Neutrophil (primary cell): ENCODE data around the gene ENTPD2.
"Not testable (repeated sequence)": the region's sequence is repeated elsewhere in the genome, so short reads cannot be mapped to it uniquely, and the experiment has no call there.

Source experiments
- H3K27ac ChIP-seq: fragments of 200-600 bp; sonication (generic); 2 replicates; pipeline ENCODE4 v1.5.1; 2016; ENCODE audit warnings: mild to moderate bottlenecking, moderate library complexity
- H3K27me3 ChIP-seq: fragments of 200-600 bp; sonication (generic); 2 replicates; pipeline ENCODE4 v1.6.0; 2016; ENCODE audit warnings: mild to moderate bottlenecking
- H3K36me3 ChIP-seq: fragments of 200-600 bp; sonication (generic); 2 replicates; pipeline ENCODE4 v1.5.1; 2017
- H3K4me1 ChIP-seq, 2 experiments: fragments of 200-600 bp in 1 of 2; sonication (generic) in 1 of 2; 1 replicate in 1 of 2; 2 replicates in 1 of 2; pipeline versions ENCODE4 v1.5.1 to v1.6.1; 2013 to 2016; ENCODE audit warnings: low read depth in 1 of 2, low read length in 1 of 2, mild to moderate bottlenecking in 1 of 2, moderate library complexity in 1 of 2; ENCODE audit not compliant: control insufficient read depth in 1 of 2, insufficient read depth in 1 of 2
- H3K4me3 ChIP-seq, 2 experiments: fragments of 200-600 bp in 1 of 2; sonication (generic) in 1 of 2; 1 replicate in 1 of 2; 2 replicates in 1 of 2; pipeline ENCODE4 v1.5.1; 2013 to 2016; ENCODE audit warnings: low read depth in 1 of 2, low read length in 1 of 2, mild to moderate bottlenecking in 1 of 2, moderate library complexity in 1 of 2
- H3K9me3 ChIP-seq: fragments of 200-600 bp; sonication (generic); 2 replicates; pipeline ENCODE4 v1.5.1; 2016
- TF ChIP-seq, protein P1 (sequence below): fragments of 200-600 bp; sonication (generic); IDR thresholded peaks from 2 replicates; pipeline ENCODE4 v1.5.1; 2016; ENCODE audit warnings: antibody characterized with exemption

Gene ENTPD2

DNA sequence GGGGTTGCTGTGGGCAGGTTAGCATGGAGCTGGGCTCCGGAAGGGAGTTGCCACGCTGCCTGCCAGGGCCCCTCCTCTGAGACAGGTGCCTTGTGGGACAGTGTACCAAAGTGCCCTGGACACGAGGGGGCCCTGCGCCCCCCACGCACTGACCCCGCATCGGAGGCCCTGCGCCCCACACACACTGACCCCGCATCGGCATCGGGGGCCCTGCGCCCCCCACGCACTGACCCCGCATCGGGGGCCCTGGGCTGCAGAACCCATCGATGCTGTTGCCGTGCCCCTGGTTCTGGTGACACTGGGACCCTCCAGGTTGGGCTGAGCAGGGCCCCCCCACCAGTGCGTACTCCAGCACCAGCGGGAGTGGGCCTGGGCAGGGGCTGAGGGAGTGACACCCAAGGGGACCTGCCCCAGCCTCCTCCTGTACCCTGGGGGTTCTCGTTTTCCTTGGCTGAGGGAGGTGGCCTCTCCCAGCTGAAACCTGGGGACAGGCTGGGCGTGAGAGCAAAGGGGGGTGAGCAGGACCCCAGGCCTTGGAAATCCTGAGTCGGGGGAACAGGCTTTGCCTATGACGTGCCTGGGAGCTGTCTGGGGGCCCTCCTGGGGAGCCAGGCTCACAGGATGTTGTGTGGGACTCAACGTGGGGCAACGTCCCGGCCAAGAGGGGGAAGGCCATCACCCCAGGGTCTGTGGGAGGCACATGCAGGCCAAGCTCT, 9.6 kb upstream of the ENTPD2 start:
- Histone ChIP-seq H3K4me1 (peaks cover 20 to 21% of the 10 kb centered on the region in 2 experiments), H3K9me3 (no peaks in the 10 kb centered on the region), H3K27me3 (peaks cover 14% of the 10 kb centered on the region), H3K27ac (no peak overlapping the region), H3K4me3 (no peak overlapping the region), H3K36me3 (no peaks in the 10 kb centered on the region)
- TF ChIP-seq, protein P1, sequence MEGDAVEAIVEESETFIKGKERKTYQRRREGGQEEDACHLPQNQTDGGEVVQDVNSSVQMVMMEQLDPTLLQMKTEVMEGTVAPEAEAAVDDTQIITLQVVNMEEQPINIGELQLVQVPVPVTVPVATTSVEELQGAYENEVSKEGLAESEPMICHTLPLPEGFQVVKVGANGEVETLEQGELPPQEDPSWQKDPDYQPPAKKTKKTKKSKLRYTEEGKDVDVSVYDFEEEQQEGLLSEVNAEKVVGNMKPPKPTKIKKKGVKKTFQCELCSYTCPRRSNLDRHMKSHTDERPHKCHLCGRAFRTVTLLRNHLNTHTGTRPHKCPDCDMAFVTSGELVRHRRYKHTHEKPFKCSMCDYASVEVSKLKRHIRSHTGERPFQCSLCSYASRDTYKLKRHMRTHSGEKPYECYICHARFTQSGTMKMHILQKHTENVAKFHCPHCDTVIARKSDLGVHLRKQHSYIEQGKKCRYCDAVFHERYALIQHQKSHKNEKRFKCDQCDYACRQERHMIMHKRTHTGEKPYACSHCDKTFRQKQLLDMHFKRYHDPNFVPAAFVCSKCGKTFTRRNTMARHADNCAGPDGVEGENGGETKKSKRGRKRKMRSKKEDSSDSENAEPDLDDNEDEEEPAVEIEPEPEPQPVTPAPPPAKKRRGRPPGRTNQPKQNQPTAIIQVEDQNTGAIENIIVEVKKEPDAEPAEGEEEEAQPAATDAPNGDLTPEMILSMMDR = no peak

DNA sequence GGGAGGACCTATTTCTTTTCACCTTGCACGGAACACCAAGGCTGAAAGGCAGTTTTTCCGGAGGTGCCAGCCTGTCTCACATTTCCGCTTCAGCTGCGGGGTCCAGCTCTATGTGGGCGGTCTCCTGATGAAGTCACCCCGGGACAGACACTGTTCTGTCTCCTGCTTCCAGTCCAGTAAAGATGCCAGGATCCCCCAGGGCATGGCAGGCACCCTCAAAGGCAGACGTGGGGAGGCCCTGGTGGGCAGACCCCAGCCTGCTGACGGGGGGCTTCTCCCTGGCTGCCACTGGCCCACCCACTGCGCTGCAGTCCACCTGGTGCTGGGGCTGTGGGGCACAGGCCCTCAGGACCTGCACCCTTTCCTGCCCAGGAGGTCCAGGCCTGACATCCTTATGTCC, 8.9 kb upstream of the ENTPD2 start:
- Histone ChIP-seq H3K4me1 (peaks cover 22 to 23% of the 10 kb centered on the region in 2 experiments), H3K27me3 (peaks cover 13% of the 10 kb centered on the region)
- H3K36me3 ChIP-seq, H3K9me3 ChIP-seq, H3K27ac ChIP-seq, H3K4me3 ChIP-seq: not testable (repeated sequence)

DNA sequence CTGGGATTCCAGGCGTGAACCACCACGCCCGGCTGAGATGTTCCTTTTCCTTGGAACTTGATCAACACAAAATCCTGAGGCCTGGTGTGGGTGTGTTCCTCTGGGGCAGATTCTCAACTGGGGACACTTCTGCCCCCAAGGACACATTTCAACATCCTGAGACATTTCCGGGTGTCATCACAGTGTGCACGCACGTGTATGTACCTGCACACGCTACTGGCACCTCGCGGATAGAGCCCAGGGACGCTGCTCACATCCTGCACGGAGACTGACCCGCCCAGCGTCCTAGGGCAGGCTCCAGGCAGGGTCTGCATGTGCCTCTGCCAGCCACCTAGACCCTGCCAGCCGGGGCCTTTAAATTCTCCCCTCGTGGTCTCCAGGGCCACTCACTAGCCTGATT, 8.5 kb upstream of the ENTPD2 start:
- no peaks in the 10 kb centered on the region for H3K36me3 ChIP-seq

DNA sequence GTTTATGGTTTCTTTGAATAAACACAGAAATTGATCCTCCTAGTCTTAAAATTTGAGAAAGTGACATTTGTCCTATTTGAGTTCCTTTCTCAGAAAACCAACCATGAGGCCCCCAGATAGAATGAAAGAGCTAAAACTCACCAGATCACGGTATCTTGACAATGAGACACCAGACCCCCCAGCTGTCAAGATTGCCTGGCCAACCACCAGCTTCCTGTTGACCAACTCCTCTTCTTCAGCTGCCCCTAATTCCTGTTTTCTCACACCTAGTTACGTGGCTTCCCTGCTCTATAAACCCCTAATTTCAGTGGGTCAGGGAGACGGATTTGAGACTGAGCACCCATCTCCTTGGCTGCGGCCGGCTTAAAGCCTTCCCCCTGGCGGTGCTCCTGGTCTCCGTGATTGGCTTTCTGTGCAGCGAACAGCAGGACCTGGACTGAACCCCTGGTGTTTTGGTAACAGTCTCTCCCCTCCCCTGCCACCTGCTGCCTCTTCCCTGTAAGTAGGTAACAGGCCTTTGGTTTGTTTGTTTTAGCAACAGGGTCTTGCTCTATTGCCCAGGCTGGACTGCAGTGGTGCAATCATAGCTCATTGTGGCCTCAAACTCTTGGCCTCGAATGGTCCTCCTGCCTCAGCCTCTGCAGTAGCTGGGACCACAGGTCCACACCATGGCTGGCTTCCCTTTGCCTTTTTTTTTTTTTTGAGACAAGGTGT, 4.8 kb upstream of the ENTPD2 start:
- H3K9me3 ChIP-seq = no peaks in the 10 kb centered on the region
- TF ChIP-seq, protein P1 = no peak
- peak overlapping the region; percentile 69 for H3K27ac ChIP-seq
- H3K27me3 ChIP-seq = peaks cover 41% of the 10 kb centered on the region
- H3K36me3 ChIP-seq = no peaks in the 10 kb centered on the region
- H3K4me1 ChIP-seq = peaks cover 24 to 28% of the 10 kb centered on the region in 2 experiments
- no peak overlapping the region for H3K4me3 ChIP-seq

More for the DNA sequence above, 8.5 kb upstream of the ENTPD2 start:
- Histone ChIP-seq H3K9me3 (no peaks in the 10 kb centered on the region), H3K4me1 (peaks cover 24% of the 10 kb centered on the region in 2 experiments), H3K27me3 (peaks cover 13% of the 10 kb centered on the region), H3K4me3 (no peak overlapping the region), H3K27ac (no peak overlapping the region)
- TF ChIP-seq, protein P1 = no peak

DNA sequence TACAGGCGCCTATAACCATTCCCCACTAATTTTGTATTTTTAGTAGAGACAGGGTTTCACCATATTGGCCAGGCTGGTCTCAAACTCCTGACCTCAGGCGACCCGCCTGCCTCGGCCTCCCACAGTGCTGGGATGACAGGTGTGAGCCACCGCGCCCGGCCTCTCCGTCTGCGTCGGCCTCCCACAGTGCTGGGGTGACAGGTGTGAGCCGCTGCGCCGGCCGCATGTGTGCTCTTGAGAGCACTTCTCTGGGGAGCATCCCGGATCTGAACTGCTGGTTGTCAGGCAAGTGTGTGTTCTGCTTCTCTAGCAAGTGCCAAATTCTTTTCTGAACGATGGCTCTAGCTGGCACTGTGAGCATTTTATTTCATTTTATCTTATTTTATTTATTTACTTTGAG, 3.7 kb upstream of the ENTPD2 start:
- Histone ChIP-seq H3K27ac (no peak overlapping the region), H3K4me3 (no peak overlapping the region), H3K27me3 (peaks cover 46% of the 10 kb centered on the region), H3K36me3 (no peaks in the 10 kb centered on the region), H3K4me1 (peaks cover 32 to 39% of the 10 kb centered on the region in 2 experiments), H3K9me3 (no peaks in the 10 kb centered on the region)
- TF ChIP-seq, protein P1 = no peak
